AG09309 (cell line): ENCODE data around the gene CCDC85B.

Source experiments
- DNase-seq: peaks from one replicate; pipeline ENCODE4 v3.0.0-alpha.2; 2010; ENCODE audit warnings: low read depth
- H3K4me3 ChIP-seq: 2 replicates; pipeline ENCODE4 v1.5.1; 2011; ENCODE audit warnings: mild to moderate bottlenecking, low read depth, low read length, moderate library complexity; ENCODE audit not compliant: control insufficient read depth
- TF ChIP-seq, protein P1 (sequence below): IDR thresholded peaks from 2 replicates; pipeline ENCODE4 v1.5.1; 2011; ENCODE audit warnings: mild to moderate bottlenecking, low read depth, low read length, inconsistent platforms; ENCODE audit not compliant: insufficient read depth, control insufficient read depth; ENCODE audit errors: missing control alignments

Gene CCDC85B

DNA sequence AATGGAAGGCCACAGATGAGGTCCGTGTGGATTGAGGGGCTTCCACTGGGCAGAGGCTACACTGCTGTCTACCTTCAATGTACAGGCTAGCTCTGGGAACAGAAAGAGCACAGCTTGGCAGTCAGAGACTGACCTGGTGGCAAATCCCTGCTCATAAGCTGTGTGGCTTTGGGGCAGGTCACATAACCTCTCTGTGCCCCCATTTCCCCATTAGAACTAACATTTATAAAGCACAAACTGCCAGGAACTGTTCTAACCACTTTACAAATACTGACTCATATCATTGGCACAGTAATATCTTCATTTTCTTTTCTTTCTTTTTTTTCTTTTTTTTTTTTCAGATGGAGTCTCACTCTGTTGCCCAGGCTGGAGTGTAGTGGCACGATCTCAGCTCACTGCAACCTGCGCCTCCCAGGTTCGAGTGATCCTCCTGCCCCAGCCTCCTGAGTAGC, 6.6 kb downstream of the CCDC85B start:
- H3K4me3 ChIP-seq = peak overlapping the region; percentile 100
- DNase-seq = no peak
- TF ChIP-seq, protein P1, sequence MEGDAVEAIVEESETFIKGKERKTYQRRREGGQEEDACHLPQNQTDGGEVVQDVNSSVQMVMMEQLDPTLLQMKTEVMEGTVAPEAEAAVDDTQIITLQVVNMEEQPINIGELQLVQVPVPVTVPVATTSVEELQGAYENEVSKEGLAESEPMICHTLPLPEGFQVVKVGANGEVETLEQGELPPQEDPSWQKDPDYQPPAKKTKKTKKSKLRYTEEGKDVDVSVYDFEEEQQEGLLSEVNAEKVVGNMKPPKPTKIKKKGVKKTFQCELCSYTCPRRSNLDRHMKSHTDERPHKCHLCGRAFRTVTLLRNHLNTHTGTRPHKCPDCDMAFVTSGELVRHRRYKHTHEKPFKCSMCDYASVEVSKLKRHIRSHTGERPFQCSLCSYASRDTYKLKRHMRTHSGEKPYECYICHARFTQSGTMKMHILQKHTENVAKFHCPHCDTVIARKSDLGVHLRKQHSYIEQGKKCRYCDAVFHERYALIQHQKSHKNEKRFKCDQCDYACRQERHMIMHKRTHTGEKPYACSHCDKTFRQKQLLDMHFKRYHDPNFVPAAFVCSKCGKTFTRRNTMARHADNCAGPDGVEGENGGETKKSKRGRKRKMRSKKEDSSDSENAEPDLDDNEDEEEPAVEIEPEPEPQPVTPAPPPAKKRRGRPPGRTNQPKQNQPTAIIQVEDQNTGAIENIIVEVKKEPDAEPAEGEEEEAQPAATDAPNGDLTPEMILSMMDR = no peak

DNA sequence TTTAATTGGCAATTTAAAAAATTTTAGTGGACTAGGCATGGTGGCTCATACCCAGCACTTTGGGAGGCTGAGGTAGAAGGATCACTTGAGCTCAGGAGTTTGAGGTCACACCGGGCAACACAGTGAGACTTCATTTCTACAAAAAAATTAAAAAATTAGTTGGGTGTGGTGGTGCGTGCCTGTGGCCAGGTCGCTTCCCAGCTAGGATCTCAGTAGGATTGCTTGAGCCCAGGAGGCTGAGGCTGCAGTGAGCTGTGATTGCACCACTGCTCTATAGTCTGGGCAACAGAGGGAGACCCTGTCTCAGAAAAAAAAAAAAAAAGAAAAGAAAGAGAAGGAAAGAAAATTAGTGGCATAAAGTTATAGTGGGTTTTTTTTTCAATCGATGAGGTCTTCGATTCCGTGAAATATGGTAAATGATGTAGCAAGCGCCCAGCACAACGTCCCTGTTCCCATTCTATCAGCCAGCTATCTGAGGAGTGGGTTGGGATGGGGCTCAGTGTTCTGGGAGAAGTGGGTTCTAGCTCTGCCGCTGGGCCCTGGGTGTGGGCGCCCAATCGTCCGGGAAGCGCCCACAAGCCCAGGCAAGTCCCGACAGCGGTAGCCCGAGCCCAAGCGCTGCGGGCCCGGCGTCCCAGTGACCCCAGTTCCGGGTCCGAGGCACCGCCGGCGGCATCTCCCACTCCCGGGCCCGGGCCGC, 8.3 kb downstream of the CCDC85B start:
- TF ChIP-seq, protein P1 = no peak
- peak overlapping the region; percentile 100 for H3K4me3 ChIP-seq
- no peak for DNase-seq

DNA sequence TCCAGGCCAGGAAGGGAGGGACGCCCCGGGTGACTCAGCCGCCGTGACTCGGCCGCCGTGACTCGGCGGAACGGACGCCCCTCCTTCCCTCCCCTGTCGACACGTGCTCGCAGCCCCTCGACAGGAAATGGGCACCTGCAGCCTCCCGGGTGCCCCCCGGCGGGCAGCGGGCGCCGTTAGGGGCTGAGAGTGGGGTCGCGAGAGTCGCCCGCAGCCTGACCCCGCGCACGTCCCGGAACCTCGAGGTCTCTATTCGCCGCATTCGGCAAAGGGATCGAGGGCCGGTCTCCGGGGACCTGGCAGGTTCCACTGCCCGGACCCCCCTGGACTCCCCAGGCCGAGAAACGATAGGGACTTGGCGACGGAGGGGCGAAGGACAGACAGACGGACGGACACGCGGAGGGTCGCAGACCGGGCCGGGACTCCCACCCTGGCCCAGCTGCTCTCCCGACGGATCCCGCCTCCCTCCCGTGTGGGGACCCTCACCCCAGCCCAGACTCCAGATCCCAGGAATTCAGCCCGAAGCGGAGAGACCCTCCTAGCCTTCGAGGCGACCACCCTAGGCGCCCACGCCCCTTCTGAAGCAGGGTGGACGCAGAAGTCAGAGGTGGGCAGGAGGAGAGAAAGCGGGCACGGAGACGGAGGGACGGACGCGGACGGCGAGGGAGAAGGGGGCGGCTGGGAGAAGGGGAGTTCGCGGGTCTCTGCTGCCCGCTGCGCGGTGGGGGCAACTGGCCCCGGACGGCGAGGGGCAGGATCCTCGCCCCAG, 9.1 kb downstream of the CCDC85B start:
- DNase-seq = no peak
- TF ChIP-seq, protein P1 = no peak
- peak overlapping the region; percentile 100 for H3K4me3 ChIP-seq

DNA sequence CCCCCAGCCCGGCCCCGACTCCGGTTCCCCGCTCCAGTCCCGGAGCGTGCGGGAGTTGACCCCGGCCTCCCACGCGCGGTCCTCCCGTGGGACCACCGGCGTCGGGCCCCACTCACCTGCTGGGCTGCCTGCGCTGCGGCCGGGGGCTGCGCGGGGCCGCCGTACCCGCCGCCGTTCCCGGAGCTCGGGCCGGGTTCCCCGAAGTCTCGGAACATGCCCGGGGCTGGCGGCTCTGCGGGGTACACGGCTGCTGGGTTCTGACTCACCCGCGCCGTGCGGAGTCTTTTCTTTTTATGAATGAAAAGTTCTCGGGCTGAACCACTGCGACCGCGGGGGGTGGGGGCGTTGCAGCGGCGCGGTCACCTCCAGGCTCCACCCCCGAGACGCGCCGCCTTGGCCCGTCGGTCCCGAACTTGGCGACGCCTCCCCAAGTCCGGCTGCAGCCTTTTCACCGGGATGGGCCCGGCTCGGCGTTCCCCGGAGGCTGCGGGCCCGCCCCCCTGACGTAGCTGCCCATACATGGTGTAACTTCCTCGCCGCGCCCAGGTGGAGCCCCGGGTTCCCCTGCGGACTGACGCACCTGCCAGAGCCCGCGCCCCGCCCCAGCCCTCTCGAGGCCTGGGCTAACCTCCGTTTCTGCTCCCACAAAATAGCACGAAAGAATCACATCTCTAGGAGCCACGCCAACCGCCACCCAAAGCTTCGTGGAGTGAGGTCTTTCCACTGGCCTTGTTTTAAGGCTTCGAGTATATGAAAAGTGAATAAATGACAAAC, 9.8 kb downstream of the CCDC85B start, which contains the start of gene FOSL1:
TSS of gene FOSL1 (minus strand) at position 264 of the 774 bp plus-strand sequence. CDS start at position 215, 49 bp downstream.
- TF ChIP-seq, protein P1 = no peak
- H3K4me3 ChIP-seq = peak within 1 kb of the TSS; percentile 100
- DNase-seq = peak; percentile 86

DNA sequence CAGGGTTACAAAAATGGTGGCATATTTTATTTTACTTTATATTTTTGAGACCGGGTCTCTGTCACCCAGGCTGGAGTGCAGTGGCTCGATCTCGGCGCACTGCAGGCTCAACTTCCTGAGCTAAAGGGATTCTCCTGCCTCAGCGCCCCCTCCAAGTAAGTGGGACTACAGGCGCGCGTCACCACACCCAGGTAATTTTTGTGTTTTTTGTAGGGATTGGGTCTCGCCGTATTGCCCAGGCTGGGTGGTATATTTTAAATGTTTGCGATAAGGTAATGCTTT, 10.4 kb downstream of the CCDC85B start:
- no peak for DNase-seq
- H3K4me3 ChIP-seq = no peak overlapping the region; the same call in 1 of the 2 replicates
- TF ChIP-seq, protein P1 = no peak

DNA sequence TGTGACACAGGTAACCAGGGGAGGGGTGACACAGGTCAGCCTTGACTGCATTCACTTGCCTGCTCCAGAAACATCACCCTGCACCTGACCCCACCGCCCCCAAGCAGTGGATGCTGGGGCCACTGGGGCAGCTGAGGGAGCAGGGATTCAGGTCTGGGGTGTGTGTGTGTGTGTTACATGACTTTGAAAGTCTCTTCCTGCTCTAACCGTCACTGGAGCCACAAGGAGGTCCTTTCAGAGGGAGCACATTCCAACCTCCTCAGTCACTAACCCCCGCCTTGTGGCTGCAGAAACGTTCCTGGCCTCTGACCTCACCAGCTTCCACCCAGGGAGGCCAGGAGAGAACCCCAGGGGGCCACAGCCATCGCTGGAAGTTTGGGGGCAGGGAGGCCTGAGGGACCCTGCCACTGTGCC, 12.6 kb downstream of the CCDC85B start:
- DNase-seq = no peak
- TF ChIP-seq, protein P1 = no peak
- no peak overlapping the region for H3K4me3 ChIP-seq
